HEK293 (cell line): Measurements from ENCODE around the gene LCN2.

Experiments used
- GLI2 ChIP-seq: fragments of 450-650 bp; formaldehyde crosslinking; IDR thresholded peaks from 2 replicates; pipeline ENCODE4; 2017; ENCODE audit warnings: missing biosample characterization, missing genetic modification characterization, low read depth, borderline replicate concordance
- GLIS1 ChIP-seq: fragments of 450-650 bp; formaldehyde crosslinking; IDR thresholded peaks from 2 replicates; pipeline ENCODE4 v1.5.1; 2016; ENCODE audit warnings: missing biosample characterization, missing genetic modification characterization
- HOXA7 ChIP-seq: sonication (generic); formaldehyde crosslinking; IDR thresholded peaks from 2 replicates; pipeline ENCODE4 v1.8.1; 2022; ENCODE audit warnings: missing genetic modification reagents, borderline replicate concordance
- KLF10 ChIP-seq: fragments of 450-650 bp; IDR thresholded peaks from 2 replicates; pipeline ENCODE4 v1.5.1; 2018; ENCODE audit warnings: missing biosample characterization, mild to moderate bottlenecking, missing genetic modification characterization
- KLF7 ChIP-seq: fragments of 450-650 bp; formaldehyde crosslinking; IDR thresholded peaks from 2 replicates; pipeline ENCODE4 v1.5.1; 2016; ENCODE audit warnings: missing biosample characterization, missing genetic modification characterization, borderline replicate concordance
- KLF8 ChIP-seq: fragments of 450-650 bp; formaldehyde crosslinking; IDR thresholded peaks from 2 replicates; pipeline ENCODE4 v1.5.1; 2016; ENCODE audit warnings: missing biosample characterization, missing genetic modification characterization
- MEIS1 ChIP-seq: sonication (generic); formaldehyde crosslinking; IDR thresholded peaks from 2 replicates; pipeline ENCODE4 v1.8.1; 2022; ENCODE audit warnings: missing genetic modification reagents, mild to moderate bottlenecking, borderline replicate concordance
- MYNN ChIP-seq: fragments of 450-650 bp; formaldehyde crosslinking; IDR thresholded peaks from 2 replicates; pipeline ENCODE4 v1.5.1; 2016; ENCODE audit warnings: missing biosample characterization, missing genetic modification characterization, borderline replicate concordance
- TRIM28 ChIP-seq: IDR thresholded peaks from 2 replicates; pipeline ENCODE4 v1.6.1; 2011; ENCODE audit warnings: low read length, control low read depth, borderline replicate concordance
- ZBTB1 ChIP-seq: fragments of 450-650 bp; formaldehyde crosslinking; IDR thresholded peaks from 2 replicates; pipeline ENCODE4 v1.5.1; 2016; ENCODE audit warnings: missing biosample characterization, missing genetic modification characterization
- ZBTB20 ChIP-seq: fragments of 450-650 bp; formaldehyde crosslinking; IDR thresholded peaks from 2 replicates; pipeline ENCODE4 v1.5.1; 2016; ENCODE audit warnings: missing biosample characterization, missing genetic modification characterization
- ZNF146 ChIP-seq: fragments of 450-650 bp; formaldehyde crosslinking; IDR thresholded peaks from 2 replicates; pipeline ENCODE4 v1.5.1; 2016; ENCODE audit warnings: missing biosample characterization, missing genetic modification characterization
- ZNF155 ChIP-seq: fragments of 450-650 bp; formaldehyde crosslinking; IDR thresholded peaks from 2 replicates; pipeline ENCODE4 v1.5.1; 2016; ENCODE audit warnings: missing biosample characterization, missing genetic modification characterization
- ZNF23 ChIP-seq: fragments of 450-650 bp; formaldehyde crosslinking; IDR thresholded peaks from 2 replicates; pipeline ENCODE4 v1.5.1; 2016; ENCODE audit warnings: missing biosample characterization, missing genetic modification characterization, borderline replicate concordance
- ZNF311 ChIP-seq: fragments of 450-650 bp; formaldehyde crosslinking; IDR thresholded peaks from 2 replicates; pipeline ENCODE4 v1.5.1; 2017; ENCODE audit warnings: missing biosample characterization, missing genetic modification characterization, borderline replicate concordance
- ZNF37A ChIP-seq: fragments of 450-650 bp; IDR thresholded peaks from 2 replicates; pipeline ENCODE4 v1.5.1; 2018; ENCODE audit warnings: missing biosample characterization, missing genetic modification characterization
- ZNF426 ChIP-seq: fragments of 450-650 bp; formaldehyde crosslinking; IDR thresholded peaks from 2 replicates; pipeline ENCODE4 v1.5.1; 2017; ENCODE audit warnings: missing biosample characterization, missing genetic modification characterization, mild to moderate bottlenecking, inconsistent platforms, moderate library complexity
- ZNF473 ChIP-seq: fragments of 450-650 bp; formaldehyde crosslinking; IDR thresholded peaks from 2 replicates; pipeline ENCODE4 v1.5.1; 2017; ENCODE audit warnings: missing biosample characterization, missing genetic modification characterization
- ZNF530 ChIP-seq: fragments of 450-650 bp; formaldehyde crosslinking; IDR thresholded peaks from 2 replicates; pipeline ENCODE4 v1.5.1; 2016; ENCODE audit warnings: low read depth, missing biosample characterization, missing genetic modification characterization
- ZNF623 ChIP-seq: fragments of 450-650 bp; formaldehyde crosslinking; IDR thresholded peaks from 2 replicates; pipeline ENCODE4 v1.5.1; 2016; ENCODE audit warnings: missing biosample characterization, missing genetic modification characterization
- ZNF624 ChIP-seq: fragments of 450-650 bp; formaldehyde crosslinking; IDR thresholded peaks from 2 replicates; pipeline ENCODE4 v1.5.1; 2017; ENCODE audit warnings: missing biosample characterization, missing genetic modification characterization
- ZNF660 ChIP-seq: fragments of 450-650 bp; IDR thresholded peaks from 2 replicates; pipeline ENCODE4 v1.5.1; 2018; ENCODE audit warnings: missing biosample characterization, mild to moderate bottlenecking, missing genetic modification characterization
- ZNF707 ChIP-seq: fragments of 450-650 bp; formaldehyde crosslinking; IDR thresholded peaks from 2 replicates; pipeline ENCODE4 v1.5.1; 2016; ENCODE audit warnings: missing biosample characterization, missing genetic modification characterization
- ZNF791 ChIP-seq: fragments of 450-650 bp; formaldehyde crosslinking; IDR thresholded peaks from 2 replicates; pipeline ENCODE4 v1.5.1; 2016; ENCODE audit warnings: missing biosample characterization, missing genetic modification characterization
- ZNF830 ChIP-seq: fragments of 450-650 bp; IDR thresholded peaks from 2 replicates; pipeline ENCODE4 v1.5.0; 2018; ENCODE audit warnings: missing biosample characterization, missing genetic modification characterization, low read depth, mild to moderate bottlenecking, moderate library complexity
- TF ChIP-seq, protein P1 (sequence below): fragments of 450-650 bp; formaldehyde crosslinking; IDR thresholded peaks from 2 replicates; pipeline ENCODE4 v1.5.1; 2016; ENCODE audit warnings: missing biosample characterization, missing genetic modification characterization
- TF ChIP-seq, protein P2 (sequence below): fragments of 450-650 bp; IDR thresholded peaks from 2 replicates; pipeline ENCODE4 v1.5.1; 2018; ENCODE audit warnings: missing biosample characterization, mild to moderate bottlenecking, missing genetic modification characterization
- TF ChIP-seq, protein P3 (sequence below): fragments of 450-650 bp; formaldehyde crosslinking; IDR thresholded peaks from 2 replicates; pipeline ENCODE4 v1.5.1; 2017; ENCODE audit warnings: missing biosample characterization, missing genetic modification characterization
- TF ChIP-seq, protein P4 (sequence below): fragments of 450-650 bp; formaldehyde crosslinking; IDR thresholded peaks from 2 replicates; pipeline ENCODE4 v1.5.1; 2016; ENCODE audit warnings: missing biosample characterization, missing genetic modification characterization, borderline replicate concordance

LCN2 gene

DNA sequence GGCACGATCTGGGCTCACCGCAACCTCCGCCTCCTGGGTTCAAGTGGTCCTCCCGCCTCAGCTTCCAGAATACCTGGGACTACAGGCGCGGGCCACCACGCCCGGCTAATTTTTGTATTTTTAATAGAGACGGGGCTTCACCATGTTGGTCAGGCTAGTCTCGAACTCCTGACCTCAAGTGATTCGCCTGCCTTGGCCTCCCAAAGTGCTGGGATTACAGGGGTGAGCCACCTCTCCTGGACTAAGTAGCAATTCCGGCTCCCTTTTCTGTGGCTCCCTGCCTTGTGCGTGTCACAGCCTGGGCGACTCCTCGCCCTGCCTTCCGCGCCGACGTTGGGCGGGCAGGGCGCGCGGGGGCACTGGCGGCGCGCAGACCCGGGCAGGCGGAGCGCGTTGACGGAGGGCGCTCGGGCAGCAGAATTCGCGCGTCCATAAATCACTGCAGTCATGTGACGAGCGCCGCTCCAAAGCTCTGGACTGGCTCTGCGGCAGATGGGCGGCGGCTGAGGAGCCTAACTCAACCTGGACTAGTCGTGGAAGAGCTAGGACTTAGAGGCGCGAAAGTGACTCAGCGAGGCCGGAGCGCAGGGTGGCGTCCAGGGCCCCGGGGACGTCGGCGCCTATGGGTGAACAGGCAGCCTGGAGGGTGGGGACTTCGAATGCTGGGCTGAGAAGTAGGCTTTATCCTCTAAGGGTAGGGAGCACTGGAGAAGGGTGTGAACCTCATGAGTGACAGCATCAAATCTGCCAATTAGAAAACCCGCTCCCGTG, 43.5 kb downstream of the LCN2 start (continued):
- TF ChIP-seq ZNF530 (tag by site-specific recombination) (no peak), ZNF311 (tag by site-specific recombination) (no peak), ZNF791 (tag by site-specific recombination) (no peak), KLF8 (tag by site-specific recombination) (peak; percentile 47; the same call in 1 of the 2 replicates), MEIS1 (CRISPR knock-in tag) (peak; percentile 98), ZNF707 (no peak), KLF10 (tag by site-specific recombination) (peak; percentile 81), ZNF155 (tag by site-specific recombination) (no peak), ZNF624 (tag by site-specific recombination) (no peak), ZNF37A (tag by site-specific recombination) (no peak), GLI2 (tag by site-specific recombination) (no peak), ZNF23 (tag by site-specific recombination) (no peak), ZNF473 (tag by site-specific recombination) (no peak), MYNN (tag by site-specific recombination) (no peak), HOXA7 (no peak), ZBTB20 (tag by site-specific recombination) (peak; percentile 97), ZNF623 (tag by site-specific recombination) (no peak), ZNF426 (no peak), ZNF830 (tag by site-specific recombination) (no peak), TRIM28 (no peak), GLIS1 (tag by site-specific recombination) (0 out of 2 replicates have a peak, but pooled peaks have one; percentile 12), ZNF146 (tag by site-specific recombination) (no peak), ZNF660 (peak; percentile 95), ZBTB1 (no peak), KLF7 (tag by site-specific recombination) (no peak)
- TF ChIP-seq, protein P1, sequence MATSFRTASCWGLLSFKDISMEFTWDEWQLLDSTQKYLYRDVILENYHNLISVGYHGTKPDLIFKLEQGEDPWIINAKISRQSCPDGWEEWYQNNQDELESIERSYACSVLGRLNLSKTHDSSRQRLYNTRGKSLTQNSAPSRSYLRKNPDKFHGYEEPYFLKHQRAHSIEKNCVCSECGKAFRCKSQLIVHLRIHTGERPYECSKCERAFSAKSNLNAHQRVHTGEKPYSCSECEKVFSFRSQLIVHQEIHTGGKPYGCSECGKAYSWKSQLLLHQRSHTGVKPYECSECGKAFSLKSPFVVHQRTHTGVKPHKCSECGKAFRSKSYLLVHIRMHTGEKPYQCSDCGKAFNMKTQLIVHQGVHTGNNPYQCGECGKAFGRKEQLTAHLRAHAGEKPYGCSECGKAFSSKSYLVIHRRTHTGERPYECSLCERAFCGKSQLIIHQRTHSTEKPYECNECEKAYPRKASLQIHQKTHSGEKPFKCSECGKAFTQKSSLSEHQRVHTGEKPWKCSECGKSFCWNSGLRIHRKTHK: no peak
- TF ChIP-seq, protein P2, sequence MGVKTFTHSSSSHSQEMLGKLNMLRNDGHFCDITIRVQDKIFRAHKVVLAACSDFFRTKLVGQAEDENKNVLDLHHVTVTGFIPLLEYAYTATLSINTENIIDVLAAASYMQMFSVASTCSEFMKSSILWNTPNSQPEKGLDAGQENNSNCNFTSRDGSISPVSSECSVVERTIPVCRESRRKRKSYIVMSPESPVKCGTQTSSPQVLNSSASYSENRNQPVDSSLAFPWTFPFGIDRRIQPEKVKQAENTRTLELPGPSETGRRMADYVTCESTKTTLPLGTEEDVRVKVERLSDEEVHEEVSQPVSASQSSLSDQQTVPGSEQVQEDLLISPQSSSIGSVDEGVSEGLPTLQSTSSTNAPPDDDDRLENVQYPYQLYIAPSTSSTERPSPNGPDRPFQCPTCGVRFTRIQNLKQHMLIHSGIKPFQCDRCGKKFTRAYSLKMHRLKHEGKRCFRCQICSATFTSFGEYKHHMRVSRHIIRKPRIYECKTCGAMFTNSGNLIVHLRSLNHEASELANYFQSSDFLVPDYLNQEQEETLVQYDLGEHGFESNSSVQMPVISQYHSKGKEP (tag by site-specific recombination): peak; percentile 56; the same call in 1 of the 2 replicates
- TF ChIP-seq, protein P3, sequence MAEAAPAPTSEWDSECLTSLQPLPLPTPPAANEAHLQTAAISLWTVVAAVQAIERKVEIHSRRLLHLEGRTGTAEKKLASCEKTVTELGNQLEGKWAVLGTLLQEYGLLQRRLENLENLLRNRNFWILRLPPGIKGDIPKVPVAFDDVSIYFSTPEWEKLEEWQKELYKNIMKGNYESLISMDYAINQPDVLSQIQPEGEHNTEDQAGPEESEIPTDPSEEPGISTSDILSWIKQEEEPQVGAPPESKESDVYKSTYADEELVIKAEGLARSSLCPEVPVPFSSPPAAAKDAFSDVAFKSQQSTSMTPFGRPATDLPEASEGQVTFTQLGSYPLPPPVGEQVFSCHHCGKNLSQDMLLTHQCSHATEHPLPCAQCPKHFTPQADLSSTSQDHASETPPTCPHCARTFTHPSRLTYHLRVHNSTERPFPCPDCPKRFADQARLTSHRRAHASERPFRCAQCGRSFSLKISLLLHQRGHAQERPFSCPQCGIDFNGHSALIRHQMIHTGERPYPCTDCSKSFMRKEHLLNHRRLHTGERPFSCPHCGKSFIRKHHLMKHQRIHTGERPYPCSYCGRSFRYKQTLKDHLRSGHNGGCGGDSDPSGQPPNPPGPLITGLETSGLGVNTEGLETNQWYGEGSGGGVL: no peak
- TF ChIP-seq, protein P4, sequence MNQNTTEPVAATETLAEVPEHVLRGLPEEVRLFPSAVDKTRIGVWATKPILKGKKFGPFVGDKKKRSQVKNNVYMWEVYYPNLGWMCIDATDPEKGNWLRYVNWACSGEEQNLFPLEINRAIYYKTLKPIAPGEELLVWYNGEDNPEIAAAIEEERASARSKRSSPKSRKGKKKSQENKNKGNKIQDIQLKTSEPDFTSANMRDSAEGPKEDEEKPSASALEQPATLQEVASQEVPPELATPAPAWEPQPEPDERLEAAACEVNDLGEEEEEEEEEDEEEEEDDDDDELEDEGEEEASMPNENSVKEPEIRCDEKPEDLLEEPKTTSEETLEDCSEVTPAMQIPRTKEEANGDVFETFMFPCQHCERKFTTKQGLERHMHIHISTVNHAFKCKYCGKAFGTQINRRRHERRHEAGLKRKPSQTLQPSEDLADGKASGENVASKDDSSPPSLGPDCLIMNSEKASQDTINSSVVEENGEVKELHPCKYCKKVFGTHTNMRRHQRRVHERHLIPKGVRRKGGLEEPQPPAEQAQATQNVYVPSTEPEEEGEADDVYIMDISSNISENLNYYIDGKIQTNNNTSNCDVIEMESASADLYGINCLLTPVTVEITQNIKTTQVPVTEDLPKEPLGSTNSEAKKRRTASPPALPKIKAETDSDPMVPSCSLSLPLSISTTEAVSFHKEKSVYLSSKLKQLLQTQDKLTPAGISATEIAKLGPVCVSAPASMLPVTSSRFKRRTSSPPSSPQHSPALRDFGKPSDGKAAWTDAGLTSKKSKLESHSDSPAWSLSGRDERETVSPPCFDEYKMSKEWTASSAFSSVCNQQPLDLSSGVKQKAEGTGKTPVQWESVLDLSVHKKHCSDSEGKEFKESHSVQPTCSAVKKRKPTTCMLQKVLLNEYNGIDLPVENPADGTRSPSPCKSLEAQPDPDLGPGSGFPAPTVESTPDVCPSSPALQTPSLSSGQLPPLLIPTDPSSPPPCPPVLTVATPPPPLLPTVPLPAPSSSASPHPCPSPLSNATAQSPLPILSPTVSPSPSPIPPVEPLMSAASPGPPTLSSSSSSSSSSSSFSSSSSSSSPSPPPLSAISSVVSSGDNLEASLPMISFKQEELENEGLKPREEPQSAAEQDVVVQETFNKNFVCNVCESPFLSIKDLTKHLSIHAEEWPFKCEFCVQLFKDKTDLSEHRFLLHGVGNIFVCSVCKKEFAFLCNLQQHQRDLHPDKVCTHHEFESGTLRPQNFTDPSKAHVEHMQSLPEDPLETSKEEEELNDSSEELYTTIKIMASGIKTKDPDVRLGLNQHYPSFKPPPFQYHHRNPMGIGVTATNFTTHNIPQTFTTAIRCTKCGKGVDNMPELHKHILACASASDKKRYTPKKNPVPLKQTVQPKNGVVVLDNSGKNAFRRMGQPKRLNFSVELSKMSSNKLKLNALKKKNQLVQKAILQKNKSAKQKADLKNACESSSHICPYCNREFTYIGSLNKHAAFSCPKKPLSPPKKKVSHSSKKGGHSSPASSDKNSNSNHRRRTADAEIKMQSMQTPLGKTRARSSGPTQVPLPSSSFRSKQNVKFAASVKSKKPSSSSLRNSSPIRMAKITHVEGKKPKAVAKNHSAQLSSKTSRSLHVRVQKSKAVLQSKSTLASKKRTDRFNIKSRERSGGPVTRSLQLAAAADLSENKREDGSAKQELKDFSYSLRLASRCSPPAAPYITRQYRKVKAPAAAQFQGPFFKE (tag by site-specific recombination): no peak
